ENCODE measurements around the gene KMT2E.

Gene KMT2E

GRCh38 chr7:105131033-105131656 lies 117.1 kb downstream of the KMT2E start:
- DNase-seq (ENCODE audit: low read depth) = no peak

GRCh38 chr7:105131890-105132289 lies 117.9 kb downstream of the KMT2E start:
- DNase-seq (ENCODE audit: low read depth) = no peak

DNA sequence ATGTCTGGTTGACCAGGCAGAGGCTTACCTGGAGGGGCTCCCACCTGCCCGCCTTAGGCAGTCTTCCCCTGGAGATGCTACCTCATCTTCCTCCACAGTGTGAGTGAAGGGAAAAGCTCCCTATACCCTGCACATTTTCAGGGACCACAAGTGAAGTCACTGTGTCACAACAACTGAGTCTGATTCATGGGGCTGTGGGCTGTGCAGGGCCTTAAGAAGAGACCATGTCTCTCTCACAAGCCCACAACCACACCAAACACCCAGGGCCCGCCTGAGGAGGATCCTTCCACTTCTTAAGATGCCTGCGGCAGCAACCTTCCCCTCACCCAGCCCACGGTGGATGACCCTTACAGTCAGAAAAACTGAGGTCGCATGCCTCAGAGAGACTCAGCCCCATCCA lies 118.3 kb downstream of the KMT2E start:
- no peak for DNase-seq (ENCODE audit: low read depth)

- DNase-seq (ENCODE audit: low read depth) = no peak
Observed at GRCh38 chr7:105132835-105133234, 118.8 kb downstream of the KMT2E start.

DNA sequence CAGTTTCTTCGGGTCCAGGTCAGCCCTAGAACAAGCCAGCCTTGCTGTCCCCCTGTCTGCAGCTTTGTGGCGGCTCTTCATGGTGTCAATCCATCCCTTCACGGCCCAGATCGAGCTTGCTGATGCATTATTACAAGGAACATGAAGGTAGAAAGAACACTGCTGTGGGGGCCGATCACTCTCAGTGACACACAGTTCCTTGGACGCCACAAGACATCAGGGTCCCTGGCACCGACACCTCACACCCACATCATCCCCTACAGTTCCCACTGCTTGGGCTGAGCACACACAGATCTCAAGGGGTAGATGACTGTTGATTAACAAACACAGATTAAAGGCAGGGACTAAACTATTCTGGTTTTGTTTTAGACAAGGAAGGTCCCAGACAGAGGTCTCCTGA lies 119.4 kb downstream of the KMT2E start:
- no peak for DNase-seq (ENCODE audit: low read depth)

DNA sequence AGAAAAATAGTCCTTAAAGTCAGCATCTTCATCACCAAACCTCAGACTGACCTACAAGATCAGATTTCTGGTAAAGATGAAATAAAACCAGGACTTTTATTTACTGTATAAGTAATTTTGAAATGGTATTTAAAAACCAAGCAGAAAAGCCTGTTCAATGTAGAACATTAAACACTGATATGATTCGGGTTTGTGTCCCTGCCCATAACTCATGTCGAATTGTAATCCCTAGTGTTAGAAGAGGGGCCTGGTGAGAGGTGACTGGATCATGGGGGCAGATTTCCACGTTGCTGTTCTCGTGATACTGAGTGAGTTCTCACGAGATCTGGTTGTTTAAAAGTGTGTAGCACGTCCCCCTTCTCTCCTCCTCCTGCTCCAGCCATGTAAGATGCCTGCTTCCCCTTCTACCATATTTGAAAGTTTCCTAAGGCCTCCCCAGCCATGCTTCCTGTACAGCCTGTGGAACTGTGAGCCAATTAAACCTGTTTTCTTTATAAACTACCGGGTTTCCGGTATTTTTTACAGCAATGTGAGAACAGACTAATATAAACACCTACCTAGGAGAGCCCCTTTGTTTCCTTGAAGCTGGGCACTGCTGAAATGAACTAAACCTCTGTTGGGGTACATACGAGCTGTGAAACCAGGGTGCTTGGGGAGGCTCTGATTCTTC lies 120.1 kb downstream of the KMT2E start:
- DNase-seq (ENCODE audit: low read depth) = no peak

GRCh38 chr7:105136221-105136620 lies 122.2 kb downstream of the KMT2E start:
- no peak for DNase-seq (ENCODE audit: low read depth)

DNA sequence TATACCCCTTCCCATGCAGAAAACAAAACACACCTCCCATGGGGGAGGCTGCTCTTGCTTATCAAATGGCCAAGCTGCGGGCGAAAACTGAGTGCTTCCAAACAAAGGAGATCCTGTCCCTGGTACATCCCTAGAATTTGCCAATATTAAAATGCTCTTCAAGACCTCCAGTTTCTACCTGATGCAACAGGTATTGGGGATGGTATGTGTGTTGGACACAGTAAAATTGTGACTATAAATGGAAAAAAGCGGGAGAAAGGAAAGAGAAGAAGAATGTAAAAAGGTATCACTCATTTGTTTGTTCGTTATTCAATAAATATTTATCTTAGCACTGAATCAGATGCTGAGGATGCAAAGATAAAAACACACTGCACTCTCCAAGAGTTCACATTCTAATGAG lies 123.9 kb downstream of the KMT2E start:
- DNase-seq (ENCODE audit: low read depth) = no peak

DNA sequence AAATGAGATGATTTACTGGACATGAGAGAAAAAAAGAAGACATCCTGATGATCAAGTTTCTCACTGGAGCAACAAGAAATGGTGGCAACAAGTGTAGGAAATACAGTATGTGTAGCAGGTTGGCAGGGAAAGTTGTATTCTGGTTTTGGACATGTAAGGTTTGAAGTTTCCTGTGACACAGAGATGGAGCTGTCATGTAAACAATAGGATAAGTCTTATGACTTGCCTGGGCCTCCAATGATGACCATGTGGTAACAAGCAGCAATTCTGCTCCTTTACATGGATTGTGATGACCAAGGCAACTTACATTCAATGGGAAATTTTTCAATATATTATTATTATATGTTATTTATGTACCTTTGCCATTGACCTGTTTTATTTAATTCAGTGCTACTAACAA lies 125.4 kb downstream of the KMT2E start:
- no peak for DNase-seq (ENCODE audit: low read depth)

- no peak for DNase-seq (ENCODE audit: low read depth)
Observed at GRCh38 chr7:105141068-105141467, 127.1 kb downstream of the KMT2E start.

GRCh38 chr7:105149827-105150226 lies 135.8 kb downstream of the KMT2E start:
- no peak for DNase-seq (ENCODE audit: low read depth)

DNA sequence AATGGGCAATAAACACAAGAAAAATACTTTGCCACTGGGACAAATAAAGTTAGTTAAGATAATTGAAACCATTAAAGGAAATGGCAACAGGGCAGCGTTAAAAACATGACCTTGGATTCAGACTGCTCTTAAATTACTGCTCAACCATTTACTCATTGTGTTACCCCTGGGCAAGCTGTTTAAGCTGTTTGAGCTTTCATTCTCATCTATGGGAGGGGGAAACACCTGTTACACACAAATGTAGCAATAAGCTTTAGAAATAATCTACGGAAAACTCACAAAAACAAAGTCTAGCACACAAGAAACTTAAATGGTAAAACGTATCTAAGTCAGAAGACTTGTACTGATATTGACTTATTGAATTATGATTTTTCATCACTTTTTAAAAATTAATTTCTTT lies 137.1 kb downstream of the KMT2E start:
- DNase-seq (ENCODE audit: low read depth) = no peak

- no peak for DNase-seq (ENCODE audit: low read depth)
Observed at GRCh38 chr7:105153531-105153930, 139.5 kb downstream of the KMT2E start.

DNA sequence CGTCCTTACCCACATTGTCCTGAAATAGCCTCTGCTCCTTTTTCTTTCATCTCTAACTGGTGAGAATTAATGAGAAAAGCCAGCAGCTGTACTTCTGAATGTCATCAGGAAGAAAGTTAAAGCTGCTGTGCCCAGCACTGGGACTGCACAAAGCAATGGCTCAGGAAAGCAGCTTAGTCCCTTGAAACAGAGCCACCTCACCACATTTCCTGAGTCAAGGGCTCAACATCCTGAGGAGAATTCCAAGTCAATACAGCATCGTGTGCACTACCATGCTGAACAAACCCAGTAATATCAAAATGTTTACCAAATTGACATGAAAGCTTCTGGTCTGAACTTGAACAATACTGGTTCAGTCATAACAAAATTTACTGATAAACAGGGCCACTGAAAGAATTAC lies 140.1 kb downstream of the KMT2E start:
- no peak for DNase-seq (ENCODE audit: low read depth)

GRCh38 chr7:105156731-105157130 lies 142.7 kb downstream of the KMT2E start:
- DNase-seq (ENCODE audit: low read depth) = no peak

- DNase-seq (ENCODE audit: low read depth) = no peak
Observed at GRCh38 chr7:105157278-105157677, 143.3 kb downstream of the KMT2E start.

DNA sequence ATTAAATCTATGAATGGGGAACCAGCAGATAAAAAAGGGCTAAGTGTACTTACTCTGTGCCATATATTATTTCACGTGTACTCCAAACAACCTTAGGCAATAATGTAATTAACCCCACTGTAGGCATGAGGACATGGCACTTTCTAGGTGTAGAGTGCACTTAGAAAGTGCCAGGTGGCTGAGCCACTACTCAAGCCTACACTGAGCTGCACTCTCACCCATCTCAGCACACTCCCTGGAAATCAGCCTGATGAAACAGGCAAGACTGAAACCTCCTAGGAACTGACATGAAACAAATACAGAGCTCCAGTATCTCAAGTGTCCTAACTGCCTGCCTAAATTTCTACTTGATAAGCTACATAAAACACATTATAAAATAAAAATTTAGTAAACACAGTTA lies 147.4 kb downstream of the KMT2E start:
- DNase-seq (ENCODE audit: low read depth) = no peak

Measured in stimulated activated CD8-positive, alpha-beta memory T cell treated with anti-CD3 and anti-CD28 coated beads, Interleukin-15, amount 100 ng/mL, for 24 hours (primary cell).